HG02943 (cell line): ENCODE results near the gene SRGAP1.

Source experiments
- ATAC-seq: cut with Tn5 transposase; IDR thresholded peaks from one replicate; pipeline ENCODE4 v1.9.1; 2021; ENCODE audit warnings: mild to moderate bottlenecking, low read depth, moderate library complexity; ENCODE audit not compliant: unreplicated experiment

Gene SRGAP1

GRCh38 chr12:63958876-63959580, 114.5 kb downstream of the SRGAP1 start:
- no peak for ATAC-seq

DNA sequence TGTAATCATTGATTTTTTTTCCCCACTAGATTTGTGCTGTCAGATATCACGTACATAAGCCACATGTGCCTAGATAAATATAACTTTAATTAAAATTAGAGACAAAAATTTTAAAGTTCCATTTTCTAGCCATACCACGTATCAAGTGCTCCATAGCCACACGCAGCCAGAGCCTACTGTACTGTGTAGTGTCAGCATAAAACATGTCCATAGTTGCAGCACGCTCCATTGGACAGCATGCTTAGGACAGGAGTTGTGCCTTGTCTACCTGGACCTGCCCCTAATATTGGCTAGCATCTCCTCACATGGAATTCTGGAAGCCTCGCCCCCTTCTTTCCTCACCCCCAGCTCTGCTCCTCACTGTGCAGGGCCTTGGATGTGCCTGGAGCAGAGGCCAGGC, 116.5 kb downstream of the SRGAP1 start:
- no peak for ATAC-seq

DNA sequence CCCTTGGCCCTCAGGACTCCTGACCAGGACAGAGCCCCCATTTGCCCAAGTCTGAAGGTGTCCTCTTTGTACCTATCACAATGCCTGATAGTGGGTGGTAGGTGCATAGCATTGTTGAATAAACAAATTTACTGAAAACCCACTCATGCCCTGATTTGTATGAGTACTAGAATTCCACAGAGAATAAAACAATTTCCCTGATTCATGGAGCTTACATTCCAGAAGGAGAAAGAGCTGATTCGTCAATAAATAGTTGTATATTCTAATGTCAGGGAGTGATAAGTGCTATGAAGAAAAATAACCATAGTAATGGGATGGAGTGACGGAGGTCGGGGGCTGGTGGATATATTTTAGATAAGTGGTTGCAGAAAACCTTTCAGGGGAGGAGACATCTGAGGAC, 117.0 kb downstream of the SRGAP1 start:
- ATAC-seq: no peak

- no peak for ATAC-seq
Measured at GRCh38 chr12:63963868-63964267, 119.4 kb downstream of the SRGAP1 start.

DNA sequence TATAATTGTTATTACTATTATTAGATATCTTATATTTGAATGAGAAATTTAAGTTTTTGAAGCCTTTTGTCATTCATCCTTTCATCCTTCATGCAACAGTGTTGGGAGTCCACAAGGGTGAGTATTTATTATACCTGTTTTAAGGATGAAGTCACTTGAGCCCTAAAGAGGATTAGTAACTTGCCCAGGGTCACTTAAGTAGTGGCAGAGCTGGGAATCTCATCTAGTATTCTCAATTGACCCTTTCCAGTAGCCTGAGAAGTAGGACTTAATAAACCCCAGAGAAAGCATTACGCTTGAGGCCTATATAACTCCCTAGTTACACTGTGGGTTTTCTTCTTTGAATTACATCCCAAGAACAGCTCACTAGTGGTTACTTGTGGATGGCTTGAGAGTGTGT, 119.8 kb downstream of the SRGAP1 start:
- ATAC-seq: no peak

DNA sequence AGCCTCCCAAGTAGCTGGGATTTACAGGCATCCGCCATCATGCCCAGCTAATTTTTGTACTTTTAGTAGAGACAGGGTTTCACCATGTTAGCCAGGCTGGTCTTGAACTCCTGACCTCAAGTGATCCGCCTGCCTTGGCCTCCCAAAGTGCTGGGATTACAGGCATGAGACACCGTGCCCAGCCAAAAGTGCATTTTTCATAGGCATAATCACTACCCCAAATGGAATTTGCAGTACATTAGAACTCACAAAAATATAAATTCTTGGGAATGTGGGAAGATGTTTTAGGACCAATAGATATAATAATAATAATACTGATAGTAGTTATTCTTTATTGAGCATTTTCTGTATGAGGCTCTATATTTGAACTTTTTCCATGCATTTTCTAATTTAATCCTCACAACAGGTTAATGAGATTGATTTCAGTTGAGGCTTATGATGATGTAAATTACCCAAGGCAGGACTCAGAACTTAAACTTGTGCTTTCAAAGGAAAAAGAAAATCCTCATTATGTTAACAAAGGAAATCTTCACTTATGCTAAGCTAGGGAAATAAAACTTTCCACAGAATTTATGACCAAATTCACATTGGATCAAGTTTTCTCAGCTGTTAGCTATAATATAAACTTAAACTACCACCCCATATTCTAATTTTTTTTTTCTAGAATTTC, 121.6 kb downstream of the SRGAP1 start:
- ATAC-seq: no peak

DNA sequence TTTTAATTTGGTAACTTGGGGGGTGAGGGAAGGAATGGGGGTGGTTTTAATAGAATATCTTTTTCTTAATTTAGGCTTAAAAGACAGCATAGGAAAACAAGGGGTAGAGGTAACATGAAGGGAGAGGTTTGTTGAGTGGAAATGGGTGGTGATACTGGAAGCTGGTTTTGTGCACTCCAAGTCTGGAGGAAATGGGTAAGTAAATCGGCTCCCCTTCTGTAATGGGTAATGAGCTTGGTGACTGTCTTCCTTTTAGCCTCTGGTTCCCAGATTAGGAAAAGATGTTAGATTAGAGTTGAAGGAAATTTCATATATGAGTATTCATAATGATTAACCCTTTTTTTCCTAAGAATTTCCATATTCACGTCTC, 122.1 kb downstream of the SRGAP1 start:
- no peak for ATAC-seq

GRCh38 chr12:63967358-63968145, 123.1 kb downstream of the SRGAP1 start:
- no peak for ATAC-seq

DNA sequence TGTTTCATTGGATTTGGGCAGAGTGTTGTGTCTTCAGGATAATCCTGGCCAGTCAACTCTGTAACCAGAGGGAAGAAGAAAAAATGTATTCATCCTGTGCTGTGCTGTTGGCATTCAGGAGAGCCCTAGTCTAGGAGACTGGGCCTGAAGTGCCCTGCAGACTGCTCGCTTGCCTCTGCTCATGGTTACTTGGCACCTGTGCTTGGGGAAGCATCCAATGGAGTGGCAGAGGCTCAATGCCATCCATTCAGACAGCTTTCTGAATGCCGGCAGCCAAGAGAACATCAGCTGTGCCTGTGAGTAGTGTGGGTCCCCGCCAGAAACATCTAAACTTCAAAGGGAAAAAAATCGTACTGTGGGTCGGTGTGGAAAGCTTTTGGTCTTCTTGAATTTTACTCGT, 124.2 kb downstream of the SRGAP1 start:
- ATAC-seq: no peak

DNA sequence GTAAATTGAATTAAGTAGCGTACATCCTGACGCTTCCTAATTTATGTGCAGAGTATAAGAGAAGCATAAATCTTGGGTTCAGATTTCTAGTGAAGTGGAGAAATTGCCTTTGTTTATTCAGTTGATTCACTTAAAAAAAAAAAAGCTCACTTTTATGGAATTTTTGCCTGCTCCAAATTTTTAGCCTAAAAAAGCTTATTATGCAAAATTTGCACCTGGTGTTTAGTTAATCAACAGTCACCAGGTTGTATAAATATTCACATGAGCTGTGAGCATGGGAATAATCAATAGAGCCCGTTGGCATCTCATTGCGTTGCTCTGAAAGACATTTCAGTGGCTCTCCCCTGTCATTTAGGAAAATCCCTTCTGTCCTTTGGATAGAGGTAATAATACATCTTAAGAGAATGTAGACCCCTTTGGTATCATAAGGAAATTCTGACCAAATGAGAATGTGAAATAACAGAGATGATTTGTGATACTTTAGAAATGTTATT, 132.4 kb downstream of the SRGAP1 start:
- ATAC-seq: no peak

DNA sequence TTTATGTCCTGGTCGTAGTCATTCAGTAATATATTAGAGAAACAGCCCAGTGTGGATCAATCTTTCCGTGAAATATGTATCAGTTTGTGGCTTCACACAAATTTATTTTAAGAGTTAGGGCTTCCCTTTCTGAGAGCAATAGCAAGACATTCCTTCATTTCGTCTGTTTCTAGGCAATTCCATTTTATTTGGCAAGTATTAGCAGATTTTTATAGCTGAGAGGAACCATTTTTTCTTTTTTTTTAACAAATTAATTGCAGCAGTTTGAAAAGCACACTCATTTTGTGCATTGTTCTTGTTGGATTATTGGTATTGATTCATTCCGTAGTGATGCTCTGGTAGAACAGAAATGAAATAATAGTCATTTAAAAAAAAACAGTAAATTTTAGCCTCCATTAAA, 132.9 kb downstream of the SRGAP1 start:
- no peak for ATAC-seq

DNA sequence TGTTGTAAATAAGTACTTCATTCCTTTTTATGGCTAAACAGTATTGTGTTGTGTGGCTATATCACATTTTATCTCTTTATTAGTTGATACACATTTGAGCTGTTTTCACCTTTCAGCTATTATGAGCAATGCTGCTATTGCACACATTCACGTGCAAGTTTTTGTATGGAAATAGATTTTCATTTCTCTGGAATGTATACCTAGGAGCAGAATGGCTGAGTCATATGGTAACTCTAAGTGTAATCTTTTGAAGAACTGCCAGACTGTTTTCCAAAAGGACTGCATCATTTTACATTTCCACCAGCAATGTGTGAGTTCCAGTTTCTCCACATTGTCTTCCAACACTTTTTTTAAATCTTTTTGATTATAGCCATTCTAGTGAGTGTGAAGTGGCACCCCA, 134.0 kb downstream of the SRGAP1 start:
- ATAC-seq: no peak

DNA sequence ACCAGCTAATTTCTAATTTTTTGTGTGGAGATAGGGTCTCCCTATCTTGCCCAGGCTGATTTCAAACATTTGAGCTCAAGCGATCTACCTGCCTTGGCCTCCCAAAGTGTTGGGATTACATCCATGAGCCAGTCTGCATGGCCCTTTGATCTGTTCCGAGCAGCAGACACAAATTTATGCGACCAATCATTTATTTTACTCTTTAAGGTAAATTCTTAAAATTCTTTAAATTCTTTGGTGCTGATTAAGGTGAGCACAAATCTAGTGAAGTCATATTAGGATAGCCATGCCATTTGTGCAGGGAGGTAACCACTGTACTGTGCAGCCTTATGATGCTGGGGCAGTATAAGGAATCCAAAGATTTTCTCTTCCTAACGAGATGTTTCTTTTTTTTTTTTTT, 135.7 kb downstream of the SRGAP1 start:
- no peak for ATAC-seq

GRCh38 chr12:63981343-63981742, 136.8 kb downstream of the SRGAP1 start:
- ATAC-seq: no peak

- ATAC-seq: no peak
Measured at GRCh38 chr12:63982604-63983295, 138.2 kb downstream of the SRGAP1 start.

DNA sequence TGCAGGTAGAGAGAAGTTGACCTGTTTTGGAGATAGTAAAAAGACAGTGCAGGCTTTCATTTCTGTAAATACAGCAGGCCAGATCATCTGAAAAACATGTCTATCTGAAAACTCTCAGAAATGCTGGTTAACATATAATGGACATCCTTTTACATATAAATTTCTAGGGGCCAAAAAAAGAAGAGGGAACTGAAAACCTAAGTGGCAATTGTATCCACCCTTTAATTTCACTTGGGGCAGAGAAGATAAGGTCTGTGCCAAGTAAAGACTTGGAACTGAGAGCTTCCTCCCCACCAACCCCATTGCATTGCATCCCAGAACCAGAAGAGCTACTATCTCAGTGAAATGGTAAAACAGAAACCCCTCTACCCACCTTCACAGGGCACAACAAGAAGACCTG, 141.0 kb downstream of the SRGAP1 start:
- no peak for ATAC-seq

DNA sequence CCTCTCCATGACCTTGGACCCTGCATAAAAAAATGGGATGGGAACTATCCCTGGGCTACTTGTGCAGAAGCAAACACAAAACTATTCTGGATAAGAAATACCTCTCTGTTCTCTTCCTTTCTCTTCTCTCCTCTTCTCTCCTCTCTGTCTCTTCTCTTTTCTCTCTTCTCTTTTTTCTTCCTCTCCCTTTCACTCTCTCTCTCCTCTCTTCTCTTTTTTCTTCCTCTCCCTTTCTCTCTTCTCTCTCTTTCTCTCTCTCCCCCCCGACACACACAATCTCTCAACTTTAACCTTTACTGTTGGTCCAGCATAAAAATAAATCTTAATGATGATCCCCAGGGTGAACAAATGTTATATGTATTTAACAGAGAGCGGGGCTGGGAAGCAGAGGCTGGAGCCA, 141.4 kb downstream of the SRGAP1 start:
- no peak for ATAC-seq

DNA sequence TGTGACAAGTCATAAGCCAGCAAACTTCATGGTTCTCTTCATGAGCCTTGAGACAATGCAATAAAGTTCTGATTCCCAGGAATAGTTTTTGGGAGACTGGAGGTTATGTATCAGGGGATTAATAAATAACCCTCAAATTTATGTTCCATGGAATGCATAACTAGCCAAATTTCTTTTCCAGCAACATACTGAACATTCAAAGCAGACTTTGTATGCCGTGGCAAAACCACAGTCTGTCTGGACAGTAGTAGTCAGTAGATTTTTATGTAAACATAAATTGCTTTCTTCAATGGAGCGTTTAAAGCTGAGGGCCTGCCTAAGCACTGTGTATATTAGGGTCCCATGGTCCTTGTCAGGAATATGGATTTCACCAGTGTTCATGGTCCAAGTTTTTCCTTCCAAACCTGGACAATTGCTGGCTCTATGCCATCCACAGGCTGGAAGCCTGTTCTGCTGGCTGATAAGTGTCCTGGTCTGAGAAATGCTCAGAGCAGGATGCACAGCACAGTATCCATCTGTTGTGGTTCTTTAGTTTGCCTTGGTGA, 144.9 kb downstream of the SRGAP1 start:
- no peak for ATAC-seq

GRCh38 chr12:63990828-63991547, 146.5 kb downstream of the SRGAP1 start:
- ATAC-seq: no peak

DNA sequence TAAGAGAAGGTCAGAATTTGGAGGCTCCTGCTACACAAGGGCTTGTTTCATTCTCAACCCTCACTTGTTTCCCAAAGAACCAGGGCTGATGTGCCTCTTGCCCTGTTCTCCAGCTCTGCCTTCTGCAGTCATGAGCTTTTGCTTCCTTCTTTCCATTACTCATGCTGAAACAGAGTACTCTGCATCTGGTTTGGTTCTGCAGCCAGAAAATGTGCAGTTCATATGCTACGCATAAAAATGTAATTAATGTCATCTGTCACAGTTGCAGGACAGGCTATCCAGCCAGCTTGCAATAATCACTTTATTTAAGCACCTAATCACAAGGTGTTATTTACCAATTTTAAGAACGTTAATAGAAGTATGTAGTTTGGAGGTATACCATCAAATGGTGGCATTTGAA, 150.2 kb downstream of the SRGAP1 start:
- ATAC-seq: no peak
